H1 (cell line): ENCODE measurements around the gene CD59. TPM values are rescaled to one million over a fixed set of nuclear protein-coding genes. Genes with fewer than 3 reads are reported as not detected.

ENCODE experiments used
- CTBP2 ChIP-seq: IDR thresholded peaks from 2 replicates; pipeline ENCODE4 v1.7.0; 2011; ENCODE audit warnings: borderline replicate concordance, mild to moderate bottlenecking, moderate library complexity, mixed read lengths, low read length; ENCODE audit not compliant: insufficient read depth, insufficient read length
- HDAC6 ChIP-seq: IDR thresholded peaks from one replicate; pipeline ENCODE4 v1.7.1; 2012; ENCODE audit warnings: low read depth, mild to moderate bottlenecking, inconsistent platforms, low read length, moderate library complexity
- JUND ChIP-seq: IDR thresholded peaks from 2 replicates; pipeline ENCODE4 v1.6.1; 2011; ENCODE audit warnings: mild to moderate bottlenecking, improper control_type of control experiment, low read length
- MAFK ChIP-seq: IDR thresholded peaks from 2 replicates; pipeline ENCODE4 v1.6.1; 2012; ENCODE audit warnings: low read depth, mild to moderate bottlenecking, improper control_type of control experiment, low read length
- NRF1 ChIP-seq: IDR thresholded peaks from 2 replicates; pipeline ENCODE4 v1.6.1; 2011; ENCODE audit warnings: mild to moderate bottlenecking, low read depth, low read length, improper control_type of control experiment
- POLR2A ChIP-seq, 2 experiments: IDR thresholded peaks; 1 replicate in 1 of 2; 2 replicates in 1 of 2; pipeline ENCODE4 v1.6.1; 2011; ENCODE audit warnings: low read depth in 2 of 2, low read length in 2 of 2, mild to moderate bottlenecking in 2 of 2; ENCODE audit errors: control extremely low read depth in 1 of 2
- SIN3A ChIP-seq, 2 experiments: IDR thresholded peaks in 1 of 2; conservative IDR thresholded peaks in 1 of 2; 2 replicates each; pipeline ENCODE4 v1.6.1; 2011 to 2012; ENCODE audit warnings: low read length in 2 of 2, improper control_type of control experiment in 1 of 2, low read depth in 1 of 2, mild to moderate bottlenecking in 1 of 2
- SUZ12 ChIP-seq: fragments of 200-600 bp; sonication (generic); IDR thresholded peaks from 2 replicates; pipeline ENCODE4 v1.6.1; 2012; ENCODE audit warnings: mild to moderate bottlenecking, inconsistent platforms, low read length, moderate library complexity, mixed read lengths
- USF2 ChIP-seq: IDR thresholded peaks from 2 replicates; pipeline ENCODE4 v1.6.1; 2011; ENCODE audit warnings: low read length, improper control_type of control experiment
- polyA plus RNA-seq, 7 experiments: library from polyadenylated mRNA; depleted of rRNA in 3 of 7; stranded (reverse) in 5 of 7; unstranded in 2 of 7; fragments of >200 nt in 5 of 7; fragments of 200-250 nt in 2 of 7; gene quantifications; 1 replicate in 5 of 7; 2 replicates in 1 of 7; 4 replicates in 1 of 7; pipeline versions ENCODE4 v1.2.1 to v1.2.3, GENCODE V29; 2011 to 2013; ENCODE audit warnings: missing spikeins in 2 of 7, mixed read lengths in 2 of 7
- total RNA-seq: library from RNA; stranded (reverse); fragmentation: NEBNext Ultra II Directional; extraction: Animal tissue kit (Norgen Biotek cat#: 25700); gene quantifications from 2 replicates; pipeline ENCODE4 v1.2.1, GENCODE V29; 2021

The CD59 gene
- total and polyA plus RNA-seq, 2 of the 8 experiments (the other 6 are each of a cell fraction or from before 2014, with no cell fraction given), result 63.1 to 90.3 TPM

GRCh38 chr11:33706546-33706945 lies 29.7 kb downstream of the CD59 start (continued):
- TF ChIP-seq USF2 (no peak), JUND (no peak), NRF1 (no peak), SUZ12 (no peak), SIN3A (conservative IDR thresholded peaks at IDR 0.05 in 1 of 2, IDR thresholded peaks at IDR 0.05 in 1 of 2; ENCODE audit: low read depth in 1 of 2, low read length in 2 of 2) (no peak), POLR2A (IDR thresholded peaks at IDR 0.05; ENCODE audit: control extremely low read depth in 1 of 2, low read depth in 2 of 2, low read length in 2 of 2) (no peak), MAFK (no peak), HDAC6 (no peak), CTBP2 (no peak)
- TF ChIP-seq, all 59 proteins: peak for 0
